Glutamatergic neuron (in vitro differentiated cells): Measurements from ENCODE around the gene MACROH2A2. TPM values are rescaled to one million over a fixed set of nuclear protein-coding genes. Genes with fewer than 3 reads are reported as not detected.

ENCODE experiments used
- DNase-seq: peaks from one replicate; pipeline ENCODE4 v3.0.0; 2022
- H3K27ac Mint-ChIP-seq: one replicate; pipeline ENCODE4 v1.8.0; 2020; ENCODE audit warnings: mild to moderate bottlenecking, mixed read lengths, inconsistent platforms; ENCODE audit not compliant: unreplicated experiment
- H3K27me3 Mint-ChIP-seq: one replicate; pipeline ENCODE4 v1.8.0; 2020; ENCODE audit warnings: mild to moderate bottlenecking, moderate library complexity, mixed read lengths, inconsistent platforms; ENCODE audit not compliant: unreplicated experiment
- H3K36me3 Mint-ChIP-seq: one replicate; pipeline ENCODE4 v1.8.0; 2020; ENCODE audit warnings: mild to moderate bottlenecking, mixed read lengths, inconsistent platforms; ENCODE audit not compliant: unreplicated experiment
- H3K4me1 Mint-ChIP-seq: one replicate; pipeline ENCODE4 v1.8.0; 2020; ENCODE audit warnings: mild to moderate bottlenecking, low read depth, mixed read lengths, inconsistent platforms; ENCODE audit not compliant: unreplicated experiment
- H3K4me3 Mint-ChIP-seq: one replicate; pipeline ENCODE4 v1.8.0; 2020; ENCODE audit warnings: mild to moderate bottlenecking, mixed read lengths, inconsistent platforms; ENCODE audit not compliant: unreplicated experiment
- H3K9me3 Mint-ChIP-seq: one replicate; pipeline ENCODE4 v1.8.0; 2020; ENCODE audit warnings: mild to moderate bottlenecking, moderate library complexity, mixed read lengths, inconsistent platforms; ENCODE audit not compliant: unreplicated experiment
- CTCF ChIP-seq: fragments of 200-600 bp; sonication (generic); IDR thresholded peaks from one replicate; pipeline ENCODE4 v1.5.0; 2021; ENCODE audit not compliant: partially characterized antibody, unreplicated experiment
- total RNA-seq: library from RNA; stranded (reverse); fragmentation: NEBNext Ultra II Directional; extraction: Animal tissue kit (Norgen Biotek cat#: 25700); gene quantifications from one replicate; pipeline ENCODE4 v1.2.1, GENCODE V29; 2021; ENCODE audit not compliant: unreplicated experiment

Gene MACROH2A2
- total RNA-seq, 1 donor from 2014 or later = 58.3 TPM

- Mint-ChIP-seq H3K27ac (no peak overlapping the region), H3K4me1 (peaks cover 10% of the 10 kb centered on the region), H3K9me3 (no peaks in the 10 kb centered on the region), H3K27me3 (peaks cover 7% of the 10 kb centered on the region), H3K36me3 (no peaks in the 10 kb centered on the region), H3K4me3 (no peak overlapping the region)
- DNase-seq = peak; percentile 73
- TF ChIP-seq CTCF = peak; percentile 78
Measured at GRCh38 chr10:70106958-70107791, 54.5 kb downstream of the MACROH2A2 start.

- no peak for DNase-seq
- Mint-ChIP-seq H3K9me3 (no peaks in the 10 kb centered on the region), H3K27me3 (peaks cover 8% of the 10 kb centered on the region), H3K4me3 (no peak overlapping the region), H3K27ac (no peak overlapping the region), H3K4me1 (peaks cover 10% of the 10 kb centered on the region), H3K36me3 (peaks cover 4% of the 10 kb centered on the region)
- no peak for TF ChIP-seq CTCF
Measured at GRCh38 chr10:70109064-70109729, 56.6 kb downstream of the MACROH2A2 start.

GRCh38 chr10:70111496-70111895 is 58.9 kb downstream of the MACROH2A2 start:
- Mint-ChIP-seq H3K27ac (no peak overlapping the region), H3K36me3 (peaks cover 4% of the 10 kb centered on the region), H3K9me3 (no peaks in the 10 kb centered on the region), H3K4me1 (peaks cover 1% of the 10 kb centered on the region), H3K27me3 (peaks cover 3% of the 10 kb centered on the region), H3K4me3 (no peak overlapping the region)
- TF ChIP-seq CTCF = no peak
- DNase-seq = no peak

GRCh38 chr10:70112071-70112470 is 59.4 kb downstream of the MACROH2A2 start:
- Mint-ChIP-seq H3K36me3 (peaks cover 4% of the 10 kb centered on the region), H3K4me1 (peaks cover 1% of the 10 kb centered on the region), H3K9me3 (no peaks in the 10 kb centered on the region), H3K4me3 (no peak overlapping the region), H3K27me3 (peaks cover 3% of the 10 kb centered on the region), H3K27ac (no peak overlapping the region)
- no peak for TF ChIP-seq CTCF
- no peak for DNase-seq

- no peak for DNase-seq
- H3K36me3 Mint-ChIP-seq = peaks cover 4% of the 10 kb centered on the region
- H3K9me3 Mint-ChIP-seq = no peaks in the 10 kb centered on the region
- no peak overlapping the region for H3K4me3 Mint-ChIP-seq
- no peak for TF ChIP-seq CTCF
- H3K27me3 Mint-ChIP-seq = peaks cover 3% of the 10 kb centered on the region
- H3K27ac Mint-ChIP-seq = no peak overlapping the region
- H3K4me1 Mint-ChIP-seq = no peaks in the 10 kb centered on the region
Measured at GRCh38 chr10:70114902-70115301, 62.3 kb downstream of the MACROH2A2 start.
